ENCODE data around the gene RNF212B. TPM values are rescaled to one million over a fixed set of nuclear protein-coding genes. Genes with fewer than 3 reads are reported as not detected.
"Not testable (repeated sequence)": the region's sequence is repeated elsewhere in the genome, so short reads cannot be mapped to it uniquely, and the experiment has no call there.

The RNF212B gene
- total RNA-seq, 4 donors from 2014 or later = not detected

GRCh38 chr14:23240661-23241060 is 2.9 kb downstream of the RNF212B start:
- ATAC-seq = no peak
- WGBS, 2 donors (ENCODE audit: low coverage in 1 of 2) = 67 to 82% methylated on average over 1 of the region's 1 CpG
- TF ChIP-seq POLR2A (IDR thresholded peaks at IDR 0.05) (no peak), CTCF (IDR thresholded peaks at IDR 0.05) (no peak), EP300 (IDR thresholded peaks at IDR 0.05) (no peak), POLR2AphosphoS5 (IDR thresholded peaks at IDR 0.05) (no peak)

GRCh38 chr14:23241061-23241715 is 3.5 kb downstream of the RNF212B start:
- peaks cover 0 to 12% (median 0%) of the 10 kb centered on the region in 3 donors for H3K4me1 ChIP-seq
- H3K36me3 ChIP-seq, H3K27me3 ChIP-seq, H3K9me3 ChIP-seq, H3K27ac ChIP-seq, ATAC-seq, H3K4me3 ChIP-seq: not testable (repeated sequence)
- 79 to 88% methylated on average over 6 of the region's 7 CpGs for WGBS, 2 donors (ENCODE audit: low coverage in 1 of 2)

More at GRCh38 chr14:23240661-23241060, 2.9 kb downstream of the RNF212B start:
- Histone ChIP-seq H3K36me3 (no peaks in the 10 kb centered on the region), H3K27me3 (no peaks in the 10 kb centered on the region), H3K9me3 (no peaks in the 10 kb centered on the region), H3K4me3 (no peak overlapping the region), H3K4me1 (peaks cover 0 to 12% (median 0%) of the 10 kb centered on the region in 3 donors), H3K27ac (no peak overlapping the region)

- H3K4me3 ChIP-seq = no peak overlapping the region
- no peaks in the 10 kb centered on the region for H3K9me3 ChIP-seq
- peaks cover 0 to 12% (median 0%) of the 10 kb centered on the region in 3 donors for H3K4me1 ChIP-seq
- no peak for ATAC-seq
- H3K27ac ChIP-seq = no peak overlapping the region
- H3K36me3 ChIP-seq = no peaks in the 10 kb centered on the region
- 57 to 67% methylated on average over 2 to 3 of the region's 3 CpGs for WGBS, 2 donors (ENCODE audit: low coverage in 1 of 2)
- H3K27me3 ChIP-seq = no peaks in the 10 kb centered on the region
- no peak for TF ChIP-seq POLR2A (IDR thresholded peaks at IDR 0.05)
- TF ChIP-seq EP300 (IDR thresholded peaks at IDR 0.05) = no peak
- TF ChIP-seq POLR2AphosphoS5 (IDR thresholded peaks at IDR 0.05) = no peak
- TF ChIP-seq CTCF (IDR thresholded peaks at IDR 0.05) = no peak
Measured at GRCh38 chr14:23242076-23242475, 4.3 kb downstream of the RNF212B start.

GRCh38 chr14:23243066-23243465 is 5.3 kb downstream of the RNF212B start:
- H3K27ac ChIP-seq = no peak overlapping the region
- 40% methylated on average over 1 of the region's 2 CpGs; no CpG with 5 or more reads in 1 of the 2 donors for WGBS, 2 donors (ENCODE audit: low coverage in 1 of 2)
- ATAC-seq = no peak

GRCh38 chr14:23245282-23245681 is 7.5 kb downstream of the RNF212B start:
- Histone ChIP-seq H3K4me1 (no peaks in the 10 kb centered on the region), H3K27me3 (no peaks in the 10 kb centered on the region), H3K27ac (no peak overlapping the region), H3K4me3 (no peak overlapping the region), H3K36me3 (no peaks in the 10 kb centered on the region), H3K9me3 (no peaks in the 10 kb centered on the region)
- ATAC-seq = no peak
- no peak for TF ChIP-seq POLR2AphosphoS5 (IDR thresholded peaks at IDR 0.05)
- no peak for TF ChIP-seq CTCF (IDR thresholded peaks at IDR 0.05)
- TF ChIP-seq POLR2A (IDR thresholded peaks at IDR 0.05) = no peak
- no peak for TF ChIP-seq EP300 (IDR thresholded peaks at IDR 0.05)

More at GRCh38 chr14:23243066-23243465, 5.3 kb downstream of the RNF212B start:
- Histone ChIP-seq H3K9me3 (no peaks in the 10 kb centered on the region), H3K36me3 (no peaks in the 10 kb centered on the region), H3K4me3 (no peak overlapping the region), H3K4me1 (peaks cover 0 to 4% (median 0%) of the 10 kb centered on the region in 3 donors), H3K27me3 (no peaks in the 10 kb centered on the region)
- TF ChIP-seq EP300 (IDR thresholded peaks at IDR 0.05) (no peak), CTCF (IDR thresholded peaks at IDR 0.05) (no peak), POLR2AphosphoS5 (IDR thresholded peaks at IDR 0.05) (no peak), POLR2A (IDR thresholded peaks at IDR 0.05) (no peak)

Measured in gastroesophageal sphincter (tissue), 4 donors.